Neuronal stem cell (in vitro differentiated cells): ENCODE results near the gene ZIC2.

Experiments used
- DNase-seq: peaks from one replicate; pipeline ENCODE4 v3.0.0-alpha.2; 2013; ENCODE audit warnings: low spot score
- H2AFZ ChIP-seq: one replicate; pipeline ENCODE4 v1.6.1; 2013; ENCODE audit warnings: mild to moderate bottlenecking, low read length, inconsistent platforms
- H2AK5ac ChIP-seq: 2 replicates; pipeline ENCODE4 v1.6.1; 2013; ENCODE audit warnings: low read depth, mild to moderate bottlenecking, inconsistent platforms, low read length, moderate library complexity, mixed read lengths
- H2BK120ac ChIP-seq: 2 replicates; pipeline ENCODE4 v1.6.1; 2013; ENCODE audit warnings: low read depth, mild to moderate bottlenecking, inconsistent platforms, low read length, moderate library complexity, mixed read lengths
- H2BK12ac ChIP-seq: one replicate; pipeline ENCODE4 v1.6.1; 2013; ENCODE audit warnings: low read length, inconsistent platforms
- H2BK15ac ChIP-seq: 2 replicates; pipeline ENCODE4 v1.6.1; 2013; ENCODE audit warnings: mild to moderate bottlenecking, low read length, inconsistent platforms, mixed read lengths
- H2BK5ac ChIP-seq: one replicate; pipeline ENCODE4 v1.6.1; 2013; ENCODE audit warnings: inconsistent platforms, mild to moderate bottlenecking, low read length, moderate library complexity
- H3K14ac ChIP-seq: one replicate; pipeline ENCODE4 v1.6.1; 2013; ENCODE audit warnings: low read length, inconsistent platforms
- H3K18ac ChIP-seq: 2 replicates; pipeline ENCODE4 v1.6.1; 2013; ENCODE audit warnings: low read length, inconsistent platforms
- H3K23ac ChIP-seq: 2 replicates; pipeline ENCODE4 v1.6.1; 2013; ENCODE audit warnings: low read depth, mild to moderate bottlenecking, mixed read lengths, low read length, inconsistent platforms; ENCODE audit not compliant: poor library complexity
- H3K27ac ChIP-seq: replicated peaks from 3 replicates; pipeline ENCODE4 v1.5.1; 2013; ENCODE audit warnings: low read length, inconsistent platforms
- H3K27me3 ChIP-seq, 3 experiments: 2 replicates each; pipeline ENCODE4 v1.6.1; 2013; ENCODE audit warnings: low read length in 3 of 3, mild to moderate bottlenecking in 2 of 3, inconsistent platforms in 1 of 3, low read depth in 1 of 3, mixed read lengths in 1 of 3, moderate library complexity in 1 of 3; ENCODE audit not compliant: control insufficient read depth in 3 of 3, insufficient read depth in 3 of 3
- H3K36me3 ChIP-seq, 2 donors: replicated peaks in 1 of 2; 2 replicates each; pipeline ENCODE4 v1.6.1; 2013; ENCODE audit warnings: low read length in 2 of 2; ENCODE audit not compliant: control insufficient read depth in 2 of 2, insufficient read depth in 2 of 2
- H3K4ac ChIP-seq: 2 replicates; pipeline ENCODE4 v1.6.1; 2013; ENCODE audit warnings: inconsistent platforms, mild to moderate bottlenecking, low read length, moderate library complexity
- H3K4me1 ChIP-seq, 2 donors: 1 replicate in 1 of 2; 2 replicates in 1 of 2; pipeline ENCODE4 v1.6.1; 2013; ENCODE audit warnings: low read length in 2 of 2, low read depth in 1 of 2; ENCODE audit not compliant: control insufficient read depth in 2 of 2, insufficient read depth in 1 of 2
- H3K4me2 ChIP-seq: one replicate; pipeline ENCODE4 v1.6.1; 2013; ENCODE audit warnings: mild to moderate bottlenecking, low read length, inconsistent platforms; ENCODE audit not compliant: insufficient read depth, poor library complexity, severe bottlenecking
- H3K4me3 ChIP-seq, 2 donors: 2 replicates each; pipeline ENCODE4 v1.5.1; 2013; ENCODE audit warnings: low read length in 2 of 2, mild to moderate bottlenecking in 2 of 2, inconsistent platforms in 1 of 2, moderate library complexity in 1 of 2
- H3K79me1 ChIP-seq: one replicate; pipeline ENCODE4 v1.6.1; 2013; ENCODE audit warnings: low read depth, mild to moderate bottlenecking, inconsistent platforms, low read length, moderate library complexity
- H3K9ac ChIP-seq: one replicate; pipeline ENCODE4 v1.6.1; 2013; ENCODE audit warnings: mild to moderate bottlenecking, low read depth, low read length, inconsistent platforms; ENCODE audit not compliant: poor library complexity
- H3K9me3 ChIP-seq, 2 donors: replicated peaks in 1 of 2; 2 replicates each; pipeline versions ENCODE3 to v1.6.1; 2013; ENCODE audit warnings: low read length in 2 of 2, mild to moderate bottlenecking in 2 of 2, inconsistent platforms in 1 of 2, low read depth in 1 of 2, mixed read lengths in 1 of 2, moderate library complexity in 1 of 2; ENCODE audit not compliant: control insufficient read depth in 2 of 2, insufficient read depth in 1 of 2
- H4K8ac ChIP-seq: one replicate; pipeline ENCODE4 v1.6.1; 2013; ENCODE audit warnings: low read depth, mild to moderate bottlenecking, inconsistent platforms, low read length, moderate library complexity
- H4K91ac ChIP-seq: one replicate; pipeline ENCODE4 v1.6.1; 2013; ENCODE audit warnings: low read length, low read depth, mild to moderate bottlenecking, inconsistent platforms; ENCODE audit not compliant: poor library complexity
- WGBS, 2 donors: extraction: QIAGEN DNeasy Blood & Tissue Kit; methylation state at CpG; one replicate each; pipeline ENCODE4 v1.1.7; 2013; ENCODE audit warnings: missing lambda C conversion rate in 2 of 2, mixed read lengths in 1 of 2; ENCODE audit not compliant: insufficient read length in 2 of 2, insufficient replicate concordance in 1 of 2; ENCODE audit errors: extremely low coverage in 2 of 2; 5-methylcytosine and 5-hydroxymethylcytosine counted together

ZIC2 gene

DNA sequence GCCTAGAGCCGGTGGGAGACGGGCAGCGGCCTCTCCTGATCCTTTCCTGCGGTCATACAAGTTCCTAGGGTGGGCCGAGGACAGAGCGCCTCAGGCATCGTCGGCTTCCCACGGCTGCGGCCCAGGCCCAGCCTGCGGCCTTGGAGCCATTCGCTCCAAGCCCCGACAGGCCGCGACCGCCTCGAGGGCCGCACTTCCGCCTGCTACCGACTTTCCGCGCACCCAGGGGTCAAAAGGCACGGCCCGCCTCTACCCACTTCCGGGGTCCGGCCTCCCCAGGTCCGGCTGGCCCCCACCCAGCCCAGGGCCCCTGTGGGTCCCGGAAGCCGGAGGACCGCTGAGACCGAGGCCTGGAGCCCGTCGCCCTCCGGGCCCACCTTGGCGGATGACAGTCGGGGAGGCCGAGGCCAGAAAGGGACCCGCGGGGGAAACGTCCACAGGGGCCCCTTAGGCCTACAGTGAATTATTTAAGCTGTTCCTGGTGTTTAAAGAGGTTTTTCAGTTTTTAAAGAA, 16.2 kb downstream of the ZIC2 start:
- Histone ChIP-seq H3K4me3 (no peak overlapping the region), H3K4me2 (no peak overlapping the region)

DNA sequence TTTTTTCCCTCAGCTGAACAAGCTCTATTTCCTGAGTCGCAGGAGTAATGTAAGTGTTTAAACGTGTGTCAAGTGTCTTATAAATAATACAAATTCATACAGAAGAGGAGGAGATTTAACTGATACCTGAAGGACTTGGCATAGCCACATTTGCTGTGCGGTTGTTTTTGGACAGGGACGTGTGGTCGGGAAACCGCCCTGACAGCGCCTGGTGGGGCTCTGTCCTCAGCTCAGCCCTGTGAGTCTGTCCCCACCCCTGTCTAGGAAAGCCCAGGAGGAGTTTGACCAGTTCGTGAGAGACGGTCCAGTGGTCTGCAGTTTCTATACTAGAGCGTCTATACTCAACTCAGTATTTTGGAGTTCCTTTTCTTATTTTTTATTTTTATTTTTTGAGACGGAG, 16.7 kb downstream of the ZIC2 start:
- H2AFZ ChIP-seq, result no peak overlapping the region
- H3K27me3 ChIP-seq, result peaks cover 2 to 42% (median 33%) of the 10 kb centered on the region in 3 experiments
- no peak overlapping the region for H4K8ac ChIP-seq
- H2BK5ac ChIP-seq, result no peak overlapping the region
- no peak overlapping the region for H3K23ac ChIP-seq
- no peak overlapping the region for H3K18ac ChIP-seq
- H2AK5ac ChIP-seq, result no peak overlapping the region
- no peak overlapping the region for H2BK12ac ChIP-seq
- H3K79me1 ChIP-seq, result no peaks in the 10 kb centered on the region
- no peak overlapping the region for H3K9ac ChIP-seq
- no peak overlapping the region for H3K4me2 ChIP-seq
- no peak overlapping the region for H2BK120ac ChIP-seq
- no peak overlapping the region for H3K14ac ChIP-seq
- H3K4ac ChIP-seq, result no peak overlapping the region
- no peak overlapping the region for H3K27ac ChIP-seq
- no CpG with 5 or more reads among the region's 11 CpGs for WGBS, 2 donors
- H3K4me3 ChIP-seq, result no peak overlapping the region
- H3K4me1 ChIP-seq, result peaks cover 1 to 19% of the 10 kb centered on the region in 2 donors
- H2BK15ac ChIP-seq, result no peak overlapping the region
- DNase-seq, result no peak
- H3K36me3 ChIP-seq, result no peaks in the 10 kb centered on the region
- H4K91ac ChIP-seq, result no peak overlapping the region
- no peaks in the 10 kb centered on the region for H3K9me3 ChIP-seq

More for the DNA sequence above, 16.2 kb downstream of the ZIC2 start:
- H3K9me3 ChIP-seq, result no peaks in the 10 kb centered on the region
- H3K18ac ChIP-seq, result peak overlapping the region; percentile 91
- no peak overlapping the region for H3K9ac ChIP-seq
- no peaks in the 10 kb centered on the region for H3K79me1 ChIP-seq
- H4K91ac ChIP-seq, result no peak overlapping the region
- peak overlapping the region; percentile 72 for H2BK5ac ChIP-seq
- no peak overlapping the region for H2AFZ ChIP-seq
- peak overlapping the region; percentile 7 for H3K14ac ChIP-seq
- peak overlapping the region; percentile 93 for H2BK15ac ChIP-seq
- no CpG with 5 or more reads among the region's 40 CpGs for WGBS, 2 donors
- H3K4ac ChIP-seq, result no peak overlapping the region
- H3K23ac ChIP-seq, result no peak overlapping the region
- H4K8ac ChIP-seq, result no peak overlapping the region
- H3K4me1 ChIP-seq, result peaks cover 1 to 24% of the 10 kb centered on the region in 2 donors
- no peak for DNase-seq
- peak overlapping the region; percentile 89 for H2BK12ac ChIP-seq
- no peaks in the 10 kb centered on the region for H3K36me3 ChIP-seq
- H3K27ac ChIP-seq, result no peak overlapping the region
- H2BK120ac ChIP-seq, result peak overlapping the region; percentile 82
- peak overlapping the region; percentile 91 for H2AK5ac ChIP-seq
- peaks cover 2 to 47% (median 38%) of the 10 kb centered on the region in 3 experiments for H3K27me3 ChIP-seq

DNA sequence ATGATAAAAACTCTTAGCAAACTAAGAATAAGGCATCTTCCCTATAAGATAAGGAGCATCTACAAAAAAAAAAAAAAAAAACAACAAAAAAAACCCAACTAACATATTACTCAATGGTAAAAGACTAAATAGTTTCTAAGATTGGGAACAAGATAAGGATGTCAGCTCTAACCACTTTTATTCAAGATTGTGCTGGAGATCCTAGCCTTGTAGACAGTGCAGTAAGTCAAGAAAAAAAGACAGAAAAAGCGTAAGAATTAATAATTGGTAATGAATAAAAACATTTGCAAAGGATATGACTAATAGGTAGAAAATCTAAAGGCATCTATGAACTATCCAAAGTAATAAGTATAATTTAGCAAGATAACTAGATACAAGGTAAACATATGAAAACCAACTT, 33.0 kb downstream of the ZIC2 start:
- no CpG with 5 or more reads among the region's 1 CpG for WGBS, 2 donors
- no peak overlapping the region for H3K14ac ChIP-seq

DNA sequence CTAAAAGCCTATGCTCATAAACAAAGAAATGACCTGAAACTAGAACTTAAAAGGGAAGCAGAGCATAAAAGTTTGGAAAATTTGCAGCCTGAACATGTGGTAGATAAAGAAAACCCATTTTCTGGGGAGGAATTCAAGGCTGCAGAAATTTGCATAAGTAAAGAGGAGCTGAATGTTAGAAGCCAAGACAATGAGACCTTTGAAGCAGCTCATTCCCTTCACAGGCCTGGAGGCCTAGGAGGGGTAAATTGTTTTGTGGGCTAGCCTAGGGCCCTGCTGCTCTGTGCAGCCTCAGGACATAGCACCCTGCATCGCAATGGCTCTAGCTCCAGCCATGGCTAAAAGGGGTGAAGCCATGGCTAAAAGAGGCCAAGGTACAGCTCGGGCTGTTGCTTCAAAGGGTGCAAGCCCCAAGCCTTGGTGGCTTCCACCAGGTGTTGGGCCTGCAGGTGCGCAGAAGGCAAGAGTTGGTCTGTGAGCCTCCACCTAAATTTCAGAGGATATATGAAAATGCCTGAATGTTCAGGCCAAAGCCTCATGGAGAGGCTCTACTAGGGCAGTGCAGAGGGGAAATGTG, 38.3 kb downstream of the ZIC2 start:
- Histone ChIP-seq H2BK15ac (no peak overlapping the region), H3K27me3 (no peaks in the 10 kb centered on the region), H3K23ac (no peak overlapping the region), H2AFZ (no peak overlapping the region), H3K4ac (no peak overlapping the region), H2AK5ac (peak overlapping the region; percentile 46), H3K14ac (no peak overlapping the region), H2BK5ac (no peak overlapping the region), H4K91ac (no peak overlapping the region), H3K9me3 (no peaks in the 10 kb centered on the region), H3K18ac (peak overlapping the region; percentile 53), H2BK12ac (no peak overlapping the region), H4K8ac (no peak overlapping the region), H3K4me1 (no peaks in the 10 kb centered on the region), H3K4me2 (no peak overlapping the region), H3K27ac (no peak overlapping the region), H3K9ac (no peak overlapping the region), H3K36me3 (no peaks in the 10 kb centered on the region), H3K79me1 (peaks cover 1% of the 10 kb centered on the region), H3K4me3 (no peak overlapping the region), H2BK120ac (no peak overlapping the region)
- DNase-seq, result no peak
- WGBS, 2 donors, result no CpG with 5 or more reads among the region's 3 CpGs

More for the DNA sequence above, 33.0 kb downstream of the ZIC2 start:
- Histone ChIP-seq H3K9me3 (peaks cover 0 to 6% of the 10 kb centered on the region in 2 donors), H2AFZ (no peak overlapping the region), H3K4me1 (no peaks in the 10 kb centered on the region), H2BK120ac (no peak overlapping the region), H2BK12ac (no peak overlapping the region), H2AK5ac (no peak overlapping the region), H3K18ac (no peak overlapping the region), H4K91ac (no peak overlapping the region), H3K4ac (no peak overlapping the region), H4K8ac (no peak overlapping the region), H3K23ac (no peak overlapping the region), H3K36me3 (no peaks in the 10 kb centered on the region), H2BK15ac (no peak overlapping the region), H3K27ac (no peak overlapping the region), H3K9ac (no peak overlapping the region), H2BK5ac (no peak overlapping the region), H3K79me1 (no peaks in the 10 kb centered on the region), H3K27me3 (no peaks in the 10 kb centered on the region), H3K4me2 (no peak overlapping the region), H3K4me3 (no peak overlapping the region)
- DNase-seq, result no peak
